Loucy (cell line): ENCODE data around the gene CTTNBP2.

Source experiments
- H2AFZ ChIP-seq: fragments of 200-600 bp; sonication (generic); 2 replicates; pipeline ENCODE4 v1.6.0; 2016; ENCODE audit warnings: antibody characterized with exemption, mild to moderate bottlenecking, low read length, moderate library complexity
- H3F3A ChIP-seq: fragments of 200-600 bp; 2 replicates; pipeline ENCODE4 v1.6.0; 2016; ENCODE audit warnings: antibody characterized with exemption, low read depth, mild to moderate bottlenecking
- H3K27me3 ChIP-seq: fragments of 200-600 bp; sonication (generic); 2 replicates; pipeline ENCODE4 v1.6.1; 2014; ENCODE audit warnings: low read length, mild to moderate bottlenecking; ENCODE audit not compliant: insufficient read depth, poor library complexity, severe bottlenecking
- H3K36me3 ChIP-seq: fragments of 200-600 bp; sonication (generic); 2 replicates; pipeline ENCODE4 v1.6.1; 2016; ENCODE audit warnings: low read length; ENCODE audit not compliant: insufficient read depth
- H3K4me1 ChIP-seq: fragments of 200-600 bp; sonication (generic); 2 replicates; pipeline ENCODE4 v1.5.1; 2014; ENCODE audit warnings: low read length, mild to moderate bottlenecking; ENCODE audit not compliant: insufficient read depth, poor library complexity, severe bottlenecking
- H3K4me2 ChIP-seq: fragments of 200-600 bp; sonication (generic); 2 replicates; pipeline ENCODE4 v1.6.0; 2014; ENCODE audit warnings: antibody characterized with exemption, low read length, low read depth, mild to moderate bottlenecking; ENCODE audit not compliant: poor library complexity, severe bottlenecking
- H3K4me3 ChIP-seq: fragments of 200-600 bp; sonication (generic); 2 replicates; pipeline ENCODE4 v1.5.1; 2014; ENCODE audit warnings: low read length, mild to moderate bottlenecking, mixed read lengths; ENCODE audit not compliant: poor library complexity, severe bottlenecking
- H3K79me2 ChIP-seq: fragments of 200-600 bp; sonication (generic); 2 replicates; pipeline ENCODE4 v1.6.1; 2014; ENCODE audit warnings: low read length; ENCODE audit not compliant: insufficient read depth
- H3K9ac ChIP-seq: fragments of 200-600 bp; sonication (generic); 2 replicates; pipeline ENCODE4 v1.6.0; 2014; ENCODE audit warnings: mild to moderate bottlenecking, low read depth, low read length, moderate library complexity; ENCODE audit not compliant: poor library complexity, severe bottlenecking
- H3K9me2 ChIP-seq: fragments of 200-600 bp; sonication (generic); replicated peaks from 2 replicates; pipeline ENCODE4 v1.6.1; 2016; ENCODE audit warnings: low read depth, low read length, mixed read lengths
- H3K9me3 ChIP-seq: fragments of 200-600 bp; sonication (generic); 2 replicates; pipeline ENCODE4 v1.6.1; 2014; ENCODE audit warnings: mild to moderate bottlenecking, antibody characterized with exemption, low read length, low read depth; ENCODE audit not compliant: insufficient read depth
- H4K20me1 ChIP-seq: fragments of 200-600 bp; sonication (generic); 2 replicates; pipeline ENCODE4 v1.6.0; 2014; ENCODE audit warnings: antibody characterized with exemption, low read length, mild to moderate bottlenecking; ENCODE audit not compliant: insufficient read depth, poor library complexity, severe bottlenecking
- CTCF ChIP-seq: fragments of 200-600 bp; sonication (generic); conservative IDR thresholded peaks from 2 replicates; pipeline ENCODE4 v1.5.1; 2014; ENCODE audit warnings: mild to moderate bottlenecking, antibody characterized with exemption, low read length
- EZH2phosphoT487 ChIP-seq: fragments of 200-600 bp; IDR thresholded peaks from 2 replicates; pipeline ENCODE4 v1.6.1; 2018; ENCODE audit warnings: antibody characterized with exemption, mild to moderate bottlenecking, moderate library complexity, borderline replicate concordance

Gene CTTNBP2

GRCh38 chr7:117844678-117845077 lies 28.6 kb downstream of the CTTNBP2 start:
- Histone ChIP-seq H3K9me3 (no peaks in the 10 kb centered on the region), H3K4me1 (no peaks in the 10 kb centered on the region), H3K27me3 (no peaks in the 10 kb centered on the region), H2AFZ (no peak overlapping the region), H3K9ac (no peak overlapping the region), H3K36me3 (no peaks in the 10 kb centered on the region), H3K4me2 (no peak overlapping the region), H3K4me3 (no peak overlapping the region), H3K79me2 (no peaks in the 10 kb centered on the region), H4K20me1 (no peaks in the 10 kb centered on the region), H3K9me2 (no peaks in the 10 kb centered on the region), H3F3A (no peaks in the 10 kb centered on the region)
- TF ChIP-seq CTCF (no peak), EZH2phosphoT487 (no peak)

- no peak overlapping the region for H3K9ac ChIP-seq
- no peak for TF ChIP-seq CTCF
- no peak for TF ChIP-seq EZH2phosphoT487
Observed at GRCh38 chr7:117841611-117842010, 31.6 kb downstream of the CTTNBP2 start.

GRCh38 chr7:117841011-117841410 lies 32.2 kb downstream of the CTTNBP2 start:
- Histone ChIP-seq H3K9ac (no peak overlapping the region), H3K36me3 (no peaks in the 10 kb centered on the region), H3K4me3 (no peak overlapping the region), H3K9me2 (no peaks in the 10 kb centered on the region), H4K20me1 (no peaks in the 10 kb centered on the region), H3K4me1 (no peaks in the 10 kb centered on the region), H3K79me2 (no peaks in the 10 kb centered on the region), H2AFZ (no peak overlapping the region), H3K9me3 (no peaks in the 10 kb centered on the region), H3K27me3 (no peaks in the 10 kb centered on the region), H3K4me2 (no peak overlapping the region), H3F3A (no peaks in the 10 kb centered on the region)
- no peak for TF ChIP-seq CTCF
- TF ChIP-seq EZH2phosphoT487 = no peak

More at GRCh38 chr7:117841611-117842010, 31.6 kb downstream of the CTTNBP2 start:
- H3K79me2 ChIP-seq = no peaks in the 10 kb centered on the region
- no peaks in the 10 kb centered on the region for H3K27me3 ChIP-seq
- no peaks in the 10 kb centered on the region for H3K9me3 ChIP-seq
- no peaks in the 10 kb centered on the region for H3K9me2 ChIP-seq
- no peaks in the 10 kb centered on the region for H4K20me1 ChIP-seq
- no peak overlapping the region for H3K4me2 ChIP-seq
- no peaks in the 10 kb centered on the region for H3K36me3 ChIP-seq
- no peaks in the 10 kb centered on the region for H3F3A ChIP-seq
- H3K4me1 ChIP-seq = no peaks in the 10 kb centered on the region
- H2AFZ ChIP-seq = no peak overlapping the region
- H3K4me3 ChIP-seq = no peak overlapping the region
